Left renal pelvis (tissue), 4 donors: ENCODE data around the gene LMAN2L. TPM values are rescaled to one million over a fixed set of nuclear protein-coding genes. Genes with fewer than 3 reads are reported as not detected.
"Not testable (repeated sequence)": the region's sequence is repeated elsewhere in the genome, so short reads cannot be mapped to it uniquely, and the experiment has no call there.

Experiments
- DNase-seq, 4 donors: peaks; one replicate each; pipeline ENCODE4 v3.0.0-alpha.2; 2013; ENCODE audit warnings: low read depth in 4 of 4, low spot score in 3 of 4
- polyA plus RNA-seq, 4 donors: library from polyadenylated mRNA; unstranded; fragments of 120-200 nt; gene quantifications; one replicate each; pipeline ENCODE4 v1.2.1, GENCODE V29; 2013; ENCODE audit not compliant: insufficient read length in 4 of 4

LMAN2L gene
- polyA plus RNA-seq, 4 donors: 35.9 to 53.4 (median 49.7) TPM

DNA sequence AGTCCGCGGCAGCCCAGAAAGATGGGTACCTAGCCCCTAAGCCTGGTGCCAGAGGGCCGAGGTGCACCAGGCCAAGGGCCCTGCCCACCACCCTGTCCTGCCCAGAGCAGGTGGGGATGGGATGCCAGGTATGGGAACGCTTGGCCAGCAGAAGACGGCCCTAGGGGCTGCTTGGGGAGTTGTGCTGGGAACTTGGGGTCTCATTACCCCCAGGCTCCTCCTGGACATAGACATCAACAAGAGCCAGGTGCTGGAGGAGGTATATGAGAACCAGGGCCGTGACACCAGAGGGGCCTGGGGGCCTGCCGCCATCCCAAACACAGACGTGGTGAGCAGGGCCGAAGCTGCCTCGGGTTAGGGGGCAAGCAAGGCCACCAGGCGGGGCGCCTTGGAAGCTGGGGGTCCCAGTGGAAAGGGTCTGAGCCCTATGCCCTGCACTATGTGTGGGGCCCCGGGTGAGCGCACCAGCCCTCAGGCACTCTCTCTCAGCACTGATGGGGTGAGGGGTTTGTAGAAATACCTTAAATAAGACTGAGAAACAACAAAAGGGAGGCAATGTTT is 50.4 kb downstream of the LMAN2L start:
- DNase-seq: no peak

DNA sequence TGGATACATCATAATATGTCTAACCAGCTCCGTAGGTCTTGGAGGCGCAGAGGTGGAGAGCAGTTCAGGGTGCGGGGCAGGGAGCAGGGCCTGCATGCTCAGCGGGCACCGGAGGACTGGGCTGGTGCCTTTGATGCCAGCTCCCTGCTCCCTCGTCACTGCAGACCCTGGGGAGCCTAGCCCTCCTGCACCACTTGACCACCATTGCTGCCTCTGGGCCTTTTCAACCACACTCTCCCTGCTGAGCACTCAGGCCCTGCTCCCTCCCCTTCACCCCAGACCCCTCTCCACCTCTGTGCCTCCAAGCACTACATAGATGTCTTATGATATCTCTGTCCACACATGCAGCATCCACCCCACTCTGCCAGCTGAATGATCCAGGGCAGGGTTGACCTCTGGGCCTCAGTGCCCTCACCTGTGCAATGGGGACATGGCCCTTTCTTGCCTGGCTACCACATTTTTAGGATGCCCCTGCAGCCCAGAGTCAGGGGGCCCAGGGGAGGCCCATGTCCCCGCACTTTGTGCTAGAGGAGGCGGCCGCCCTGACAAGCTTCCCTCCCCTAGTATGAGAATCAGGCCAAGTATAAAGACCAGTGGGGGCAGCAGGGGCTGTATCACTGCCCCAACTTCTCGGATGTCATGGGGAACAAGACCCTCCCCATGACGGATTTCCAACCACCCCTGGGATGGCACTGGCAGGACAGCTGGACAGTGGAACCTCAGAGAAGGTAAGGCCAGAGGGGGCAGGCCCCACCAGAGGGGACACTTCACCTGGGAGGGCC is 51.0 kb downstream of the LMAN2L start:
- no peak for DNase-seq

DNA sequence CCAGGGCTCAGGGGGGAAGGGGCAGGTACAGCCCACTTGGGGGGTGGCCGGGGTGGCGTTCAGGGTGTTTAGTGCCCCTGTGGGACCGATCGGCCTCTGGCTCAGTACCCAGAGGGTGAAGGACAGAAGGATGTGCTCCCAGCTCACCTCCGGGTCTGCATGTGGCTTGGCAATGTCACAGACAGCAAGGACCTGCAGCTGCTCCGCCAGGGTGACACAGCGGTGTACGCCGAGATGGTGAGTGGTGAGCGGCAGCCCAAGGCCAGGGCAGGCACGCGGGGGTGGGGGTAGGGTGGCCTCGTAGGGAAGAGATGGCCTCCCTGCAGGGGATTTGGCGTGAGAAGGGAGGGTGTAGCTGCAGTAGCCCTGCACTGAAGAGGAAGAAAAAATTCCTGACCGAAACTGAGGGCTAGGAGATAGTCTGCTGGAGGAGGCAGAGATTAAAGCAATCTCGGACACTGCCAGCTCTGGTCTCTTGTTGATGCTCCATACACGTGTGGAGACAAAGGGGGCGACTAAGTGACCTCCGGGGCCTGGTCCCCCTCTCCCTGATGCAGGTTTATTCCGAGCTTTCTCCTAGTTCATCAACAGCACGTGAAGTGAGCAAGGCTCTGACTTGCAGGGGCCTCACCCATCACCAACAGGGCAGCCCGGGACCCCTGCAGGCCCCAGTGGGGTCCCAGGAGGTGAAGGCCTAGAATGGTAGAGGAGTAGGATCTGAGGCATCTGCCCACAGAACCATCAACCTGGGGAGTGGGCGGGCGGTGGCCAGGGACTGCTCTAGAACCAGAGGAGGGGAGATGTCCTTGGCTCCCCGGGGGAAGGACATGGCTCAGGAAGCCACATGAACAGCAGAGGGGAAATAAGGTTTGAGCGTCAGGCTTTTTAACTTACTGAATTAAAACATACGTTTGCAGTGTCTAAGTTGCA is 51.9 kb downstream of the LMAN2L start:
- no peak for DNase-seq

DNA sequence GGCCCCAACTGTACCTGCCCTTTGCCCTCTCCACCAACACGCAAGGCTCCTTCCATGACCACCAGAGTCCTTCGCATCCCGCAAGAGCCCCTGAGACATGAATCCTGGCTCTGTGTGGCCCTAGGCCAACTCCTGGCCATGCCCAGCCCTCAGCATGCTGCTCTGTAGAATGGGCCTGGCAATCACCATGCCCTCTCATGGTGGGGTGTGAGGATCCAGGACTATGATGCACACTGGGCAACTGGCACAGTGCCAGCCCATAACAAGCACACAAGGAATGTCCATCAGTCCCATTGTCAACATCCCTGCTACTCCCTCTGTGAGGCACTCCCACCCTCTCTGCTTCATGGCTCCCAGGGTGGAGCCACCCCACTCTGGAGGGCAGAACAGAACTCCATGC is 52.6 kb downstream of the LMAN2L start:
- no peak for DNase-seq

DNA sequence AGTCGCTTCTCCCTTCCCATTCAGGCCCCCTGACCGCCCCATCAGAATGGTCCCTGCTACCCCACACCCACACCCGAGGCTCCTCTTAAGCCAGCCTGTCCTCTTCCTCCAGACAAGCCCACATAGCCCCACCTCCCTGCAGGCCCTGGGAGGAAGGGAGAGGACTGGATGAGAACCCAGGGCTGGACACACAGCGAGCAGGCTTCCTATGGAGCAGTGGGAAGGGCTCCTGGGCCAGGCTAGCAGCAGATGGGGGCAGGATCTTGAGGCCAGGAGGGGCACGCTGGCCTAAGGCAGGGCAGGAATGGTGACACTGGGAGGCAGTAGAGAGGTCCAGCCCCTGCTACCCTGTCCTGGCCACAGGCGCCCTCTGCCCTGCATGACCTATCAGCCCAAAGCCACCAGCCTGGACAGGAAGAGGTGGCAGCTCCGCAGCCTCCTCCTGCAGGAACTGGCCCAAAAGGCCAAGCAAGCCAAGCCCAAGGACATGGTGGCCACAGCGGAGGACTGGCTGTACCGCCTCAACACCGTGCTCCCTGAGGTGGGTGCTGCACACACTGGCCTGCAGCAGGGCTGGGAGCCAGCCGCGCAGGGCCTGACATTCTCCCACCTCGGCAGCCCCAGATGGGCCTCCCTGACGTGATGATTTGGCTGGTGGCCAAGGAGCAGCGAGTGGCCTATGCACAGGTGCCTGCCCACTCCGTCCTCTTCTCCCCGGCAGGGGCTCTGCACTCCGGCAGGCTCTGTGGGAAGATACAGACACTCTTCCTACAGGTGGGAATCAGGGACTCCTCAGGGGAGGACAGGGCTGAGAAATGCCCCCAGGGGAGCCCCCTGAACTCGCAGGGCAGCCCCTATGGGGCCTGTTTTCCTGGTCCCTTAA is 54.0 kb downstream of the LMAN2L start:
- peak in 3 of 4 donors; percentile 20 to 37 (median 32) for DNase-seq

DNA sequence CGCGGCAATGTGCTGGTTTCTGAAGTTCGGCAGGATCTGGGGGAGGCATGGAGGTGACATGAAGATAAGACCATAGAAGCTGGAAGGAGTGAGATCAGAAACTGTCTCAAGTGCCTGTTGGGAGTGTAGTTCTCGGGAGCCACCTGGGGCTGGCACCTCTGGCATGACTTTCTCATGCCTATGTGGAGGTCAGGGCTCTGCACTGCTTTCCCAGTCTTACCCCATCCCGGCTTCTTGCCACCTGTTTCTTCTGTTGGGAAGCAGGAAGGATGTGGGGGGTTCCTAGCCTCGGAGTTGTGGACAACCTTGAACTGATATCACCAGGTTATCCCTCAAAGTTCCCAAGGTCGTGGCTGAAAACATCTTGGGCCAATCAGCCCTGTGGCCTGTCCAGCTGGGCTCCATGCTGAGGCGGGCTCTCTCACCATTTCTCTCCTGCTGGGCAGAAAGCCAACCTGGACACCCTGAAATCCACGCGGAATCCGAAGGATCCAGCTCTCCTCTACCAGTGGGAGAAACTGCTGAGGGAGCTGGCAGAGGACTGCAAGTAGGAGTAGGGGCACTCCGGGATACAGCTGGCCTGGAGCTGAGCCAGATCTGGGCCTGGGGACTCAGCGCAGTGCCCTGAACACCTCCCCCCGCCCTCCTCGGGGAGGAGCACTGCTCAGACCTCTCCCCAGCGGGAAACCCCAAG is 54.8 kb downstream of the LMAN2L start:
- no peak for DNase-seq

DNA sequence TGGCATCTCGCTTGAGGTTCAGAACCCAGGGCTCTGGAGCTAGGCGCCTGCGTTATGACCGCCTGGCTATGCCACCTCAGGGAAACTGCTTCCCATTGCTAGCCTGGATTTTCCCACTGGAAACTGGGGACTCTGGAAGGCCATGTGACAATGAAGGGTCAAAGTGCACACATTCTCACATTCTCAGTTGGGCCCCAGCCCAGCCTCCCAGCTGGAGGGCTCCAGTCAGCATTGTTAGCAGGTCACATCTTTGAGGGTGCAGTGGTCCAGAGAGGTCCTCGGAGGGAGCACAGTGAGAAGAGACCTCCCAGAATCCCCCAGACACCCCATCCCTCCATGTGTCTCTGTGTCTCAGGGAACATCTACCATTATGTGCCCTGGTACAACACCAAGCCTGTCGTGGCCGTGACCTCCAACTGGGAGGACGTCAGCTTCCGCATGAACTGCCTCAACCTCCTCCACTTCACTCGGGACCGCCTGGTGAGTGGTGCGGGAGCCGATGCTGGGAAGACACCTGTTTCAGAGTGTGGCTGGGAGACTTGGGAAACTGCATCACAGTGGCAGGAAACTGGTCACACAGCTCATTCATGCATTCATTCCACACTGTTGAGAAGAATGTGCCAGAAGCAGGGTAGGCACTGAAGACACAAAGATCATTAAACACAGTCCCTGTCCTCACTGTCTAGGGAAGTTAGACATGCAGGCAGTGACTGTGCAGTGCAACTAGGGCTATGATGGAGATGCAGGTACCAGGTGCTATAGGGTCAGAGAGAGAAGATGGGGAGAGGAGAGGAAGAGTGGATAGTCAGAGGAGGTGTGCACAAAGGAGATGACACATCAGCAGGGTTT is 55.7 kb downstream of the LMAN2L start:
- DNase-seq: no peak

DNA sequence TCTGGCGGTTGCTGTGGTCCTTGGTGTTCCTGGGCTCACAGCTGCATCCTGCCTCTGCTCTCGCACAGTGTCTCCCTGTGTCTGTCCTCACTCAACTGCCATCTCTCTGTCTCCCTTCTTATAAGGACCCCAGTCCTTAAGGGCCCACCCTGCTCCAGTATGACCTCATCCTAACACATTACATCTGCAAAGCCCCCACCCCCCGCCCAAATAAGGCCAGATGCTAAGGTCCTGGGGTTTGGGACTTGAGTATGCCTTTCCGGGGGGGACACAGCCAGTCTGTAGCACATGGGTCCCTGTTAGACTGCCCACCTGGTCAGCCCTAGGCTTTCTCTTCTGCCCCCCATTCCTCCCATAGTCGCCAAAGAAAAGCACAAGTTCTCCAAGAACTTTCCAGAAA is 56.6 kb downstream of the LMAN2L start:
- no peak for DNase-seq

DNA sequence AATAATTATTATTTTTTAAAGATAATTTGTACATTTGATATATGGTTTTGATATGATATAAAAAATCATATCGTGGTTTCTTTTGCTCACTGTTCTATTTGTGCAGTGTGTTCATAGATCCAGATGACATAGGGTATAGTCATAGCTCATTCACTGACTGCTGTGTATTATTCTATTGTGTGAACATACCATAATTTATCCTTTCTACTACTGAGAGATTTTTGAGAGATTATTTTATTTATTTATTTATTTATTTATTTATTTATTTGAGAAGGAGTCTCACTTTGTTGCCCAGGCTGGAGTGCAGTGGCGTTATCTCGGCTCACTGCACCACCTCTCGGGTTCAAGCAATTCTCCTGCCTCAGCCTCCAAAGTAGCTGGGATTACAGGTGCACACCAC is 58.3 kb downstream of the LMAN2L start:
- DNase-seq: no peak

DNA sequence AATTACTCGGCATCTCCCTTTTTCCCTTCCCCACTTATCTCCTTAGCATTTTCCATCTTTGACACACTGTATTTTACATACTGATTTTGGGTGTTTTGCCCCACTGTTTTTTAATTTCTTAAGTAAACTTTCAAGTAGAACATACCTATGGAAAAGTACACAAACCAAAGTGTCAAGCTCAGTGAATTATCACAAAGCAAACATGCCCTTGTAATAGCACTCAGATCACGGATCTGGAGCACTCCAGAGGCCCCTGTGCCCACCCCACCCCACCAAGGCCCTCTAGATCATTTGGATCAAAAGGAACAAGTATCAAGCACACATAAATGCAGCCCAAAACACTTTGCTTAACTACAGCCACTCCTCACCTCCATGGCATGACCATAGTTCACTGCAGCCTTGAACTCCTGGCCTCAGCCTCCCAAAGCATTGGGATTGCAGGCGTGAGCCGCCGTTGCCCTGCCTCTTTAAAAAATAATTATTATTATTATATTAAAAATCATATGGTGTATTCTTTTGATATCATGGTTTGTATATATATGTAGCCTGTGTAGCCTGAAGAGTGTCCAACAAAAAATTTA is 59.2 kb downstream of the LMAN2L start:
- no peak for DNase-seq

DNA sequence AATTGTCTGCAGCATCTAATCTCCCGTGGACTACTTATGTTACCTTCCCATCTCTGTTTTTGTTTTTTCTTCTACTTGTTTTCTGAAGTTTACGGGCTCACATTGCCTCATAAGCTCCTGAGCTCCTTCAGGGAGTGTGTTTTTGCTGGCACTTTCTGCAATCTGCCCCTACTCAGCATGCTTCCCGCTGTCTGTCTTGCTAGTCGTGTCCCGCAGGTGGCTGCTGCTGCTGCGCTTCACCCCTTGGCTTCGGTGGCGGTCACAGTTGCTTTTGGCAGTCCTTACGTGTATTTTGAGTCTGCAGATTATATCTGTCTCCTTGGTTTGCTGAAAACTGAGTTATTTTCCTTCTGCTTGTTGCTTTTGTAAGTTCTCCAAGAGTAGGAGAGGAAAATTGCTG is 60.0 kb downstream of the LMAN2L start:
- DNase-seq: no peak

DNA sequence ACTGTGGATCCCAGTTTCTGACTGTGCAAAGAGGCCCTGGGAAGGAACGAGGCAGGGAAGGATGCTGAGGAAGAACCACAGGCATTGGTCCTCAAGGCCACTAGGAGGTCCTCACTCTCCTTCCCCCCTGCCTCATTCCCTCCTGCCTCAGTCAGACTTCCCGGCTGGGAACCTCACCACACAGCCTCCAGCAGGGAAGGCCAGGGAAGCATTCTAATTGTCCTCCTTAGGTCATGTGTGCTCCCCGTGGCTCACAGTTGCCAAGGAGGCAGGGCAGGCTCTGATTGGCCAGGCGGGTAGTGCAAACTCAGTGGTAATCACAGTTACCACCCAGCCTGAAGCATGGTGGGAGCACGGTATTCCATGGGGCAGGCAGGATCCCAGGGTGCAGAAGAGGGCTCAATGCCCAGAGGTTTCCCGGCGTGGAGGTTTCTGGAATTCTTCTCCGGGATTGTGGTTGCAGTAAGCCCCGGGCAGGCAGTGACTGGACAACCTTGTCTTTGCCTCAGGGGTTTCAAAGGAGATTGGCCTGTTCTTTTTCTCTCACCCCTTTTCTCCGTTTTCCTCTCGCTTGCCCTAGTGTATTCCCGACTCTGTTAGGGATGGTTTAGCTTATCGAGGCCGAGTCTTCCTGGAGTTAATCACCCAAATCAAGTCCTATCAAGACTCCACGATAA is 70.2 kb downstream of the LMAN2L start:
- DNase-seq: no peak

DNA sequence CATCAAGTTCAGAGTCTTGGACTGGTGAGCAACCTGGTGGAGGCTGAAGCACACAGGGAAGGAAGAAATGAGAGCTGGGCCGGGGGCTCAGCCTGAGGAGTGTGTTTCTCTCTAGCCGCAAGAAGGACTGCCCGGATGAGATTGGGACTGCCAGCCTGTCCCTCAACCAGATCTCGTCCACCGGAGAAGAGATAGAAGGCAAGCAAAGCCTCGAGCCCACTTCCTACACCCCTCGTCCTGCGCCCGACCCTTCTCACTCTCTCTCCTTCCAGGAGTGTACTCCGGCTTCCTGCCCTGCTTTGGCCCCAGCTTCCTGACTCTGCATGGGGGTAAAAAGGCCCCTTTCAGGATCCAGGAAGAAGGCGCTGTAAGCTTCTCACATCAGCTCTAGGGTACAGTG is 71.1 kb downstream of the LMAN2L start:
- no peak for DNase-seq

DNA sequence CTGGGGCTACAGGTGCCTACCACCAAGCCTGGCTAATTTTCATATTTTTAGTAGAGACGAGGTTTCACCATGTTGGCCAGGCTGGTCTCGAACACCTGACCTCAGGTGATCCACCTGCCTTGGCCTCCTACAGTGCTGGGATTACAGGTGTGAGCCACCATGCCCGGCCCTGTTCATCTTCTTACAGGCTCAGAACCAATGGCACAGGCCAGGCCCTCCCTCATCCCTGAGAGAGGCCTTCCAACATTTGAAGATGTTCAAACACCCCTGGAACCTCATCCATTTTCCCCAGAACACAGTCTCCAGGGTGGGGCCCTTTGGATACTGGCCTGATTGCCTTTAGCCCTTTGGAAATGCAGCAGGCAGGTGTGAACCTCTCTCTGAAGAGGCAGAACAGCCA is 74.1 kb downstream of the LMAN2L start:
- not testable (repeated sequence) for DNase-seq

DNA sequence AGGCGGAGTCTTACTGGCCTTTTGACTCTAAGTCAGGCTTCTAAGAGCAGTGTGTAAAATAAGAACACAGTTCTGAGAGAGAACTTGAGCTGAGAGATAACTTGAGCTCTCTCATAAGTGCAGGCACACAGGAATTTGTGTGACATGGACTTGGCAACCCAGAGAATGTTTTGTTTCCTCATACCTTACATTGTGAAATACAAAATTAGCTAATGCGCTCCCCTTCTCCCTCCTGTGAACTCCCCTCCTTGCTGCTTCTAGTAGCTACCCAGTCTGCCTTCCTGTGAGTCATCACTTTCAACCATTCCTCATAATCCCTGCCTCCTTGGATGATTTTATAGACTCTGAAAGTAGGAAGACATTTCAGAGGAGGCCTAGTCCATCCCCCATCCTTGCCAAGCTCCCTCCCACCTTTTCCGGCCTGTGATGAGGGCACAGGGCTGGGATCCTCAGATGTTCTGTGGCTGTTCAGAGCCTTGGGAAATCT is 74.7 kb downstream of the LMAN2L start:
- no peak for DNase-seq

DNA sequence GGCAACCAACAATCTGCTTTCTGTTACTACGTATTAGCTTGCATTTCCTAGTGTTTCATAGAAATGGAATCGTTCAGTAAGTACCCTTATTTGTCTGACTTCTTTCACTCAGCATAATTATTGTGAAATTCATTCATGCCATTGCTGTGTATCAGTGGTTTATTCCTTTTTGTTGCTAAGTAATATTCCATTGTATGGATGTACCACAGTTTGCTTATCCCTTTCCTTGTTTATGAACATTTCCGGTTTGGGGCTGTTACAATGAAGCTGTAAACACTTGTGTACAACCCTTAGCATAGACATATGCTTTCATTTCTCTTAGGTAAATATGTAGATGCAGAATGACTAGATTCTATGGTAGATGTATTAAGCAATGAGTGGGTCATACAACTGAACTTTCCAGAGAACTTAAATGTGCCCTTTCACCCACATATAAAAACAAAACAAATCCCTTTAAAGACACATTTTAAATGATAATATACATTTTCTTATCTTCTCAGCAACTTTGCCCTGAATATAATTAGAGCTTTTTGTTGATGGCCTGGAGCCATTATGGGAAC is 75.4 kb downstream of the LMAN2L start:
- no peak for DNase-seq

DNA sequence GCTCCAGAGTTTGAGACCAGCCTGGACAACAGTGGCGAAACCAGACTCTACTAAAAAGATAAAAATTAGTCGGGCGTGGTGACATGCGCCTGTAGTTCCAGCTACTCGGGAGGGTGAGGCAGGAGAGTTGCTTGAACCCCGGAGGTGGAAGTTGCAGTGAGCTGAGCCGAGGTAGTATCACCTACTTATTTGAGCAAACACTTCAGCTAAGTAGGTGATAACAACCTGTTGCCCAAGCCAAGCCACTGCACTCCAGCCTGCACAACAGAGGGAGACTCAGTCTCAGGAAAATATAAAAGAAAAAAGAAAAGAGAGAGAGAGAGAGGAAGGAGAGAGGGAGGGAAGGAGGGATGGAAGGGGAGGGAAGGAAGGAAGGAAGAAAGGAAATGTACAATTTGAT is 76.0 kb downstream of the LMAN2L start:
- DNase-seq: no peak

DNA sequence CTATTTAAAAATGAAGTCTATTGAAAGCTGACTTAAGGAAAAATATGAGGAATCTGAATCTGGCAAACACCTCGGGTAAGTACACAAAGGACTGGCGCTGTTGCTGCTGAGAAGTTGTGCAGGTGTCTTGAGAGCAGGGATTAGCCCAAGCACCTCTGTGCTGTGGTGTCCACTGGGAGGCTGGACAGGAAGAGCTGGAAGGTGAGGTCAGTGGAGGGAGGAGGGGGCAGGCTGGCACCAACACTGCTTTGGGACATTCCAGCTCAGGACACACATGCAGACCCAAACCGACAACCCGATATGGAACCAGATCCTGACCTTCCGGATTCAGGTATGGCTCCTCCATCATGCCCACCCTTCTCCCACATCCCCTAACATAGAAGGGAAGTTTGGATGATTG is 76.7 kb downstream of the LMAN2L start:
- no peak for DNase-seq
